OCI-LY1 (cell line): ENCODE data around the gene GALNT1.

Source experiments
- CTCF ChIP-seq: fragments of 200-600 bp; sonication (generic), shearing (Covaris generic); IDR thresholded peaks from 2 replicates; pipeline ENCODE4 v1.5.1; 2017; ENCODE audit warnings: mild to moderate bottlenecking, antibody characterized with exemption, low read length, moderate library complexity, mixed read lengths
- EZH2 ChIP-seq: fragments of 200-600 bp; sonication (generic), shearing (Covaris generic); IDR thresholded peaks from 2 replicates; pipeline ENCODE4 v1.8.0; 2017; ENCODE audit warnings: borderline replicate concordance, mixed run types, mild to moderate bottlenecking, antibody characterized with exemption, low read length, moderate library complexity, mixed read lengths

DNA sequence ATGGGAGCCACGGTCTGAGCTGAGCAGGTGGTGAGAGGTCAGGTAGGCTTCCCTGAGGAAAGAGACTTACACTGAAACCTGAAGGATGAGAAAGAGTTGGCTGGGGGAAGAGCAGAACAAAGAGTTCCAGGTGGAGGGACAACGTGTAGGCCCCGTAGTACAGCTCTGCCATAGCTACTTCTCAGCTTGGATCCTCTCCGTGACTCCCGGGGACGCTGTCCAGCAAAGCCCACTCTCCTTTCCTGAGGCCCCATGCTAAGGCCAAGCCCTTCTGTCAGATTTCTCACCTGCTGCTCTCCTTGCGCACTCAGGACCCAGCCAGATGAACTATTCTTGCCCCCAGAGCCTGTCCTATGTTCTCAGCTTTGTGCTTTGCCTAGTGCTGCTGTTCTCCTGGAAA is 173.8 kb downstream of the GALNT1 start:
- no peak for TF ChIP-seq CTCF
- no peak for TF ChIP-seq EZH2
